HepG2 (cell line): ENCODE data around the gene GPS1. TPM values are rescaled to one million over a fixed set of nuclear protein-coding genes. Genes with fewer than 3 reads are reported as not detected.

Source experiments
- ATAC-seq: fragments of 200-7000 bp; cut with Tn5 transposase; 3 replicates; pipeline ENCODE4 v1.9.1; 2020; ENCODE audit warnings: mild to moderate bottlenecking, moderate library complexity
- BruUV-seq: library from RNA; stranded (reverse); fragments of 400-500 nt; replicated peaks from 2 replicates; lab custom pipeline; 2021; lab: Mats Ljungman, UMichigan
- CTCF ChIA-PET: fragments of 300-600 bp; formaldehyde crosslinking; extraction: SDS; loops from one replicate; lab custom pipeline; 2021; ENCODE audit warnings: low total read pairs, inconsistent platforms, low intra/inter-chr PET ratio; lab: Yijun Ruan, JAX
- POLR2A ChIA-PET: fragments of 350-600 bp; sonication (Branson Sonifier 250); formaldehyde crosslinking; loops from one replicate; lab custom pipeline; 2020; ENCODE audit warnings: antibody characterized with exemption, inconsistent platforms; lab: Yijun Ruan, JAX
- DNase-seq: peaks from one replicate; pipeline ENCODE4 v3.0.0-alpha.2; 2015; ENCODE audit warnings: low spot score
- FAIRE-seq: peaks from 3 replicates; lab custom pipeline; 2011; peaks lifted over from hg19 to GRCh38; lab: Jason Lieb, UNC
- H2AFZ ChIP-seq: one replicate; pipeline ENCODE4 v1.6.1; 2011; ENCODE audit warnings: low read length, inconsistent platforms
- H3K27ac ChIP-seq: fragments of 300-600 bp; 3 replicates; pipeline ENCODE4 v1.8.0; 2011; ENCODE audit warnings: mixed run types, mild to moderate bottlenecking, mixed read lengths, low read length, inconsistent platforms; ENCODE audit not compliant: insufficient read depth; ENCODE audit errors: extremely low read length
- H3K27me3 ChIP-seq, 2 experiments: fragments of 200-600 bp in 1 of 2; 2 replicates in 1 of 2; 3 replicates in 1 of 2; pipeline versions ENCODE4 v1.6.0 to v1.8.0; 2011; ENCODE audit warnings: low read length in 2 of 2, mild to moderate bottlenecking in 2 of 2, moderate library complexity in 2 of 2, inconsistent platforms in 1 of 2; ENCODE audit not compliant: insufficient read depth in 2 of 2, control insufficient read depth in 1 of 2
- H3K36me3 ChIP-seq, 2 experiments: fragments of 200-600 bp in 1 of 2; replicated peaks in 1 of 2; 2 replicates in 1 of 2; 3 replicates in 1 of 2; pipeline versions ENCODE4 v1.5.1 to v1.8.0; 2011; ENCODE audit warnings: low read length in 2 of 2, inconsistent platforms in 1 of 2; ENCODE audit not compliant: insufficient read depth in 2 of 2, control insufficient read depth in 1 of 2
- H3K4me1 ChIP-seq: 2 replicates; pipeline ENCODE4 v1.5.1; 2012; ENCODE audit warnings: low read length, inconsistent platforms; ENCODE audit not compliant: insufficient read depth
- H3K4me2 ChIP-seq: 2 replicates; pipeline ENCODE4 v1.6.0; 2011; ENCODE audit warnings: low read depth, low read length, inconsistent platforms
- H3K4me3 ChIP-seq, 3 experiments: fragments of 200-600 bp in 1 of 3; sonication (generic), shearing (Covaris generic) in 1 of 3; replicated peaks in 1 of 3; 2 replicates each; pipeline ENCODE4 v1.5.1; 2011 to 2016; ENCODE audit warnings: low read length in 3 of 3, inconsistent platforms in 2 of 3, low read depth in 2 of 3, mild to moderate bottlenecking in 2 of 3, control low read depth in 1 of 3, mixed read lengths in 1 of 3; ENCODE audit not compliant: insufficient read depth in 1 of 3
- H3K79me2 ChIP-seq: one replicate; pipeline ENCODE4 v1.6.1; 2011; ENCODE audit warnings: low read length, inconsistent platforms; ENCODE audit not compliant: insufficient read depth
- H3K9ac ChIP-seq: 2 replicates; pipeline ENCODE4 v1.6.0; 2011; ENCODE audit warnings: mild to moderate bottlenecking, low read depth, low read length, inconsistent platforms; ENCODE audit not compliant: insufficient read depth
- H3K9me3 ChIP-seq: 2 replicates; pipeline ENCODE4 v1.5.1; 2012; ENCODE audit warnings: mild to moderate bottlenecking, low read length
- H4K20me1 ChIP-seq: 2 replicates; pipeline ENCODE4 v1.6.0; 2011; ENCODE audit warnings: inconsistent platforms, mild to moderate bottlenecking, low read length, moderate library complexity; ENCODE audit not compliant: insufficient read depth
- AGO2 ChIP-seq: fragments of 200-400 bp; formaldehyde crosslinking; optimal IDR thresholded peaks from 2 replicates; pipeline ENCODE3; 2017; ENCODE audit warnings: mild to moderate bottlenecking, low read depth, low read length, moderate library complexity
- DPF2 ChIP-seq: sonication (generic); formaldehyde crosslinking; IDR thresholded peaks from 2 replicates; pipeline ENCODE4 v1.4.0; 2020; ENCODE audit warnings: mild to moderate bottlenecking, low read depth, missing genetic modification reagents, borderline replicate concordance
- MXD4 ChIP-seq: IDR thresholded peaks from 2 replicates; pipeline ENCODE4 v1.6.1; 2016; ENCODE audit warnings: mild to moderate bottlenecking, missing biosample characterization, missing genetic modification reagents
- POLR2G ChIP-seq: fragments of 200-400 bp; formaldehyde crosslinking; IDR thresholded peaks from 2 replicates; pipeline ENCODE4 v1.6.1; 2018; ENCODE audit warnings: mild to moderate bottlenecking, low read depth, low read length, moderate library complexity
- RBM22 ChIP-seq: fragments of 200-400 bp; formaldehyde crosslinking; optimal IDR thresholded peaks from 2 replicates; pipeline ENCODE3; 2017; ENCODE audit warnings: mild to moderate bottlenecking, low read length, moderate library complexity
- TEAD2 ChIP-seq: sonication (generic); formaldehyde crosslinking; IDR thresholded peaks from 2 replicates; pipeline ENCODE4 v1.9.0; 2021; ENCODE audit warnings: missing genetic modification reagents
- ZC3H13 ChIP-seq: sonication (generic); formaldehyde crosslinking; IDR thresholded peaks from 2 replicates; pipeline ENCODE4 v1.8.1; 2023; ENCODE audit warnings: mild to moderate bottlenecking, missing genetic modification reagents, moderate library complexity
- ZNF34 ChIP-seq: sonication (generic); formaldehyde crosslinking; IDR thresholded peaks from 2 replicates; pipeline ENCODE4 v1.4.0; 2020; ENCODE audit warnings: mild to moderate bottlenecking, missing genetic modification reagents, borderline replicate concordance
- ZNF460 ChIP-seq: sonication (generic); formaldehyde crosslinking; IDR thresholded peaks from 2 replicates; pipeline ENCODE4 v1.5.1; 2020; ENCODE audit warnings: missing genetic modification reagents, mild to moderate bottlenecking, borderline replicate concordance
- ZNF484 ChIP-seq: sonication (generic); formaldehyde crosslinking; IDR thresholded peaks from 2 replicates; pipeline ENCODE4 v1.5.1; 2020; ENCODE audit warnings: mild to moderate bottlenecking, low read depth, missing genetic modification reagents, borderline replicate concordance
- ZNF543 ChIP-seq: sonication (generic); formaldehyde crosslinking; IDR thresholded peaks from 2 replicates; pipeline ENCODE4 v1.4.0; 2020; ENCODE audit warnings: mild to moderate bottlenecking, missing genetic modification reagents
- ZNF557 ChIP-seq: sonication (generic); formaldehyde crosslinking; IDR thresholded peaks from 2 replicates; pipeline ENCODE4 v1.4.0; 2020; ENCODE audit warnings: missing genetic modification reagents
- ZNF562 ChIP-seq: sonication (generic); formaldehyde crosslinking; IDR thresholded peaks from 2 replicates; pipeline ENCODE4 v1.8.0; 2022; ENCODE audit warnings: missing genetic modification reagents, borderline replicate concordance
- ZNF788 ChIP-seq: sonication (generic); formaldehyde crosslinking; IDR thresholded peaks from 2 replicates; pipeline ENCODE4 v1.5.0; 2020; ENCODE audit warnings: mild to moderate bottlenecking, missing genetic modification reagents, borderline replicate concordance
- WGBS: methylation state at CpG from one replicate; pipeline ENCODE4 v1.1.6; 2017; ENCODE audit warnings: low lambda C conversion rate; 5-methylcytosine and 5-hydroxymethylcytosine counted together
- in situ Hi-C: cut with HindIII; loops from 2 replicates; pipeline ENCODE4 v1.10.0; 2017; ENCODE audit warnings: low pct_unique_long_range_greater_than_20kb; ENCODE audit not compliant: extremely low pct_ligation_motif_present
- intact Hi-C: fragments of 100-400 bp; cut with micrococcal nuclease; formaldehyde crosslinking; loops from one replicate; pipeline ENCODE4 v1.10.0; 2022; ENCODE audit not compliant: unreplicated experiment
- polyA plus RNA-seq, 8 experiments: library from polyadenylated mRNA; depleted of rRNA in 3 of 8; stranded (reverse) in 7 of 8; unstranded in 1 of 8; fragments of >200 nt; fragmentation: Illumina TruSeq in 4 of 8; extraction: Trizol in 4 of 8; gene quantifications; 2 replicates each; pipeline versions ENCODE4 v1.2.1 to v1.2.3, GENCODE V29; 2011 to 2016; ENCODE audit warnings: low read depth in 4 of 8, missing spikeins in 1 of 8, mixed read lengths in 1 of 8; ENCODE audit not compliant: insufficient read depth in 1 of 8
- total RNA-seq, 5 experiments: library from RNA; depleted of rRNA; stranded (reverse); fragments of >200 nt; fragmentation: Illumina TruSeq; extraction: Trizol; gene quantifications; 2 replicates each; pipeline ENCODE4 v1.2.3, GENCODE V29; 2016; ENCODE audit warnings: low read depth in 1 of 5
- TF ChIP-seq, protein P1 (sequence below): sonication (generic); formaldehyde crosslinking; IDR thresholded peaks from 2 replicates; pipeline ENCODE4 v1.5.0; 2020; ENCODE audit warnings: missing genetic modification reagents
- TF ChIP-seq, protein P2 (sequence below): sonication (generic); formaldehyde crosslinking; IDR thresholded peaks from 2 replicates; pipeline ENCODE4 v1.4.0; 2020; ENCODE audit warnings: missing genetic modification reagents

Gene GPS1
- total and polyA plus RNA-seq, 2 of the 13 experiments (the other 11 are each of a cell fraction or from before 2014, with no cell fraction given): 124 to 128 TPM

DNA sequence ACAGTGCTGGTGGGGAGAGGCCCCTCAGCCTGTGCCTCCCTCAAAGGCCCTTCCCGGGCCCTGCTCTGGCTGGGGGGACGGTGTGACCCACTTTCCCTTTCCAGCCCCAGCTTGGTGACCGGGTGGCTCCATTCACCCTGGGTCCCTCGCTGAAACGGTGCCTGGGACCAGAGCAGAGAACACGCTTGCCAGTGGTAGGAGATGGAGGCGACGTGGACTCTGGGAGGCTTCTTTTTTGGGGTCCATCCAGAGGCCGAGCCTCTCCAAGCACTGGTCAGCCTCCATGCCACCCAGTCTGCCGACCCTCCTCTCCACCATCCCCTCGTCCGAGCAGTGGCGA, 36.8 kb upstream of the GPS1 start:
- Histone ChIP-seq H3K36me3 (peaks cover 31% of the 10 kb centered on the region in 2 experiments), H4K20me1 (no peaks in the 10 kb centered on the region), H3K4me1 (peaks cover 98% of the 10 kb centered on the region), H3K27me3 (no peaks in the 10 kb centered on the region), H2AFZ (no peak overlapping the region), H3K9me3 (no peaks in the 10 kb centered on the region), H3K4me2 (no peak overlapping the region), H3K27ac (peak overlapping the region; percentile 68), H3K9ac (peak overlapping the region; percentile 53), H3K4me3 (no peak overlapping the region), H3K79me2 (peaks cover 1% of the 10 kb centered on the region)
- intact Hi-C loops: no loop called here
- no TSS peak for BruUV-seq
- CTCF ChIA-PET: no interaction called here
- ATAC-seq: no peak
- WGBS: 98% methylated on average over 9 of the region's 13 CpGs
- no peak for DNase-seq
- POLR2A ChIA-PET: interaction anchor here (0.7 to 14.1 kb wide), 7 partner anchors 8 to 61 kb away, joined by 3 to 470 read pairs (median 8); partner anchors contain the start of genes CENPX, LRRC45 and NOTUM
- in situ Hi-C loops: no loop called here
- FAIRE-seq: no peak
- TF ChIP-seq ZNF788 (CRISPR knock-in tag) (0 out of 2 replicates have a peak, but pooled peaks have one; percentile 1), TEAD2 (no peak), POLR2G (peak; percentile 14; the same call in 1 of the 2 replicates), ZNF484 (CRISPR knock-in tag) (no peak), ZNF34 (CRISPR knock-in tag) (0 out of 2 replicates have a peak, but pooled peaks have one; percentile 49), AGO2 (peak; percentile 19), DPF2 (0 out of 2 replicates have a peak, but pooled peaks have one; percentile 24), MXD4 (CRISPR knock-in tag) (no peak), ZNF557 (no peak), ZC3H13 (CRISPR knock-in tag) (peak; percentile 4; the same call in 1 of the 2 replicates), RBM22 (peak; percentile 6), ZNF460 (CRISPR knock-in tag) (no peak), ZNF562 (CRISPR knock-in tag) (no peak), ZNF543 (CRISPR knock-in tag) (0 out of 2 replicates have a peak, but pooled peaks have one; percentile 49)
- TF ChIP-seq, protein P1, sequence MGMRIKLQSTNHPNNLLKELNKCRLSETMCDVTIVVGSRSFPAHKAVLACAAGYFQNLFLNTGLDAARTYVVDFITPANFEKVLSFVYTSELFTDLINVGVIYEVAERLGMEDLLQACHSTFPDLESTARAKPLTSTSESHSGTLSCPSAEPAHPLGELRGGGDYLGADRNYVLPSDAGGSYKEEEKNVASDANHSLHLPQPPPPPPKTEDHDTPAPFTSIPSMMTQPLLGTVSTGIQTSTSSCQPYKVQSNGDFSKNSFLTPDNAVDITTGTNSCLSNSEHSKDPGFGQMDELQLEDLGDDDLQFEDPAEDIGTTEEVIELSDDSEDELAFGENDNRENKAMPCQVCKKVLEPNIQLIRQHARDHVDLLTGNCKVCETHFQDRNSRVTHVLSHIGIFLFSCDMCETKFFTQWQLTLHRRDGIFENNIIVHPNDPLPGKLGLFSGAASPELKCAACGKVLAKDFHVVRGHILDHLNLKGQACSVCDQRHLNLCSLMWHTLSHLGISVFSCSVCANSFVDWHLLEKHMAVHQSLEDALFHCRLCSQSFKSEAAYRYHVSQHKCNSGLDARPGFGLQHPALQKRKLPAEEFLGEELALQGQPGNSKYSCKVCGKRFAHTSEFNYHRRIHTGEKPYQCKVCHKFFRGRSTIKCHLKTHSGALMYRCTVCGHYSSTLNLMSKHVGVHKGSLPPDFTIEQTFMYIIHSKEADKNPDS (CRISPR knock-in tag): peak; percentile 68; the same call in 1 of the 2 replicates
- TF ChIP-seq, protein P2, sequence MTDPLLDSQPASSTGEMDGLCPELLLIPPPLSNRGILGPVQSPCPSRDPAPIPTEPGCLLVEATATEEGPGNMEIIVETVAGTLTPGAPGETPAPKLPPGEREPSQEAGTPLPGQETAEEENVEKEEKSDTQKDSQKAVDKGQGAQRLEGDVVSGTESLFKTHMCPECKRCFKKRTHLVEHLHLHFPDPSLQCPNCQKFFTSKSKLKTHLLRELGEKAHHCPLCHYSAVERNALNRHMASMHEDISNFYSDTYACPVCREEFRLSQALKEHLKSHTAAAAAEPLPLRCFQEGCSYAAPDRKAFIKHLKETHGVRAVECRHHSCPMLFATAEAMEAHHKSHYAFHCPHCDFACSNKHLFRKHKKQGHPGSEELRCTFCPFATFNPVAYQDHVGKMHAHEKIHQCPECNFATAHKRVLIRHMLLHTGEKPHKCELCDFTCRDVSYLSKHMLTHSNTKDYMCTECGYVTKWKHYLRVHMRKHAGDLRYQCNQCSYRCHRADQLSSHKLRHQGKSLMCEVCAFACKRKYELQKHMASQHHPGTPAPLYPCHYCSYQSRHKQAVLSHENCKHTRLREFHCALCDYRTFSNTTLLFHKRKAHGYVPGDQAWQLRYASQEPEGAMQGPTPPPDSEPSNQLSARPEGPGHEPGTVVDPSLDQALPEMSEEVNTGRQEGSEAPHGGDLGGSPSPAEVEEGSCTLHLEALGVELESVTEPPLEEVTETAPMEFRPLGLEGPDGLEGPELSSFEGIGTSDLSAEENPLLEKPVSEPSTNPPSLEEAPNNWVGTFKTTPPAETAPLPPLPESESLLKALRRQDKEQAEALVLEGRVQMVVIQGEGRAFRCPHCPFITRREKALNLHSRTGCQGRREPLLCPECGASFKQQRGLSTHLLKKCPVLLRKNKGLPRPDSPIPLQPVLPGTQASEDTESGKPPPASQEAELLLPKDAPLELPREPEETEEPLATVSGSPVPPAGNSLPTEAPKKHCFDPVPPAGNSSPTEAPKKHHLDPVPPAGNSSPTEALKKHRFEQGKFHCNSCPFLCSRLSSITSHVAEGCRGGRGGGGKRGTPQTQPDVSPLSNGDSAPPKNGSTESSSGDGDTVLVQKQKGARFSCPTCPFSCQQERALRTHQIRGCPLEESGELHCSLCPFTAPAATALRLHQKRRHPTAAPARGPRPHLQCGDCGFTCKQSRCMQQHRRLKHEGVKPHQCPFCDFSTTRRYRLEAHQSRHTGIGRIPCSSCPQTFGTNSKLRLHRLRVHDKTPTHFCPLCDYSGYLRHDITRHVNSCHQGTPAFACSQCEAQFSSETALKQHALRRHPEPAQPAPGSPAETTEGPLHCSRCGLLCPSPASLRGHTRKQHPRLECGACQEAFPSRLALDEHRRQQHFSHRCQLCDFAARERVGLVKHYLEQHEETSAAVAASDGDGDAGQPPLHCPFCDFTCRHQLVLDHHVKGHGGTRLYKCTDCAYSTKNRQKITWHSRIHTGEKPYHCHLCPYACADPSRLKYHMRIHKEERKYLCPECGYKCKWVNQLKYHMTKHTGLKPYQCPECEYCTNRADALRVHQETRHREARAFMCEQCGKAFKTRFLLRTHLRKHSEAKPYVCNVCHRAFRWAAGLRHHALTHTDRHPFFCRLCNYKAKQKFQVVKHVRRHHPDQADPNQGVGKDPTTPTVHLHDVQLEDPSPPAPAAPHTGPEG (CRISPR knock-in tag): no peak
